ENCODE results near the gene LILRA1.

DNA sequence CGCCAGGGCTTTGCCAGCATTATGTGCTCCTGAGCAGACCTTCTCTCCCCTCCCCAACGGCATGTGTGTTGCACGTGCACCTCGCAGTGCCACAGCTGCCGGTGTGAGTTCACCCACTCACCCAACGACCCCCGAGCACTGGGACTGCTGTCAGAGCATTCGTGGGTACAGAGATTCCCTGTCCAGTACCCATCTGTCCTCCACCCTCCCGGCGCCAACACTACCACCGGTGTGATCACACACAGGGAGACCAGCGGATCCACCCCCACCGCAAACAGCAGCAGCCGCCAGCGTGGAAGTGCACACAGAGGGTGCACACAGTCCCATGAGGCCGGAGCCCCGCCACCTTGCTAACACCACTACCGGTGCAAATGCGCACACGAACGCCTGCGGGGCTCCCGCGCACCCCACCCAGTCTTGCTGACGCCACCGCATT is 15.9 kb downstream of the LILRA1 start:
- no peak for TF ChIP-seq CTCF (IDR thresholded peaks at IDR 0.05; ENCODE audit: insufficient read depth, low read length)
- TF ChIP-seq POLR2AphosphoS5 (IDR thresholded peaks at IDR 0.05; ENCODE audit: low read depth), result no peak
- TF ChIP-seq, protein P1, sequence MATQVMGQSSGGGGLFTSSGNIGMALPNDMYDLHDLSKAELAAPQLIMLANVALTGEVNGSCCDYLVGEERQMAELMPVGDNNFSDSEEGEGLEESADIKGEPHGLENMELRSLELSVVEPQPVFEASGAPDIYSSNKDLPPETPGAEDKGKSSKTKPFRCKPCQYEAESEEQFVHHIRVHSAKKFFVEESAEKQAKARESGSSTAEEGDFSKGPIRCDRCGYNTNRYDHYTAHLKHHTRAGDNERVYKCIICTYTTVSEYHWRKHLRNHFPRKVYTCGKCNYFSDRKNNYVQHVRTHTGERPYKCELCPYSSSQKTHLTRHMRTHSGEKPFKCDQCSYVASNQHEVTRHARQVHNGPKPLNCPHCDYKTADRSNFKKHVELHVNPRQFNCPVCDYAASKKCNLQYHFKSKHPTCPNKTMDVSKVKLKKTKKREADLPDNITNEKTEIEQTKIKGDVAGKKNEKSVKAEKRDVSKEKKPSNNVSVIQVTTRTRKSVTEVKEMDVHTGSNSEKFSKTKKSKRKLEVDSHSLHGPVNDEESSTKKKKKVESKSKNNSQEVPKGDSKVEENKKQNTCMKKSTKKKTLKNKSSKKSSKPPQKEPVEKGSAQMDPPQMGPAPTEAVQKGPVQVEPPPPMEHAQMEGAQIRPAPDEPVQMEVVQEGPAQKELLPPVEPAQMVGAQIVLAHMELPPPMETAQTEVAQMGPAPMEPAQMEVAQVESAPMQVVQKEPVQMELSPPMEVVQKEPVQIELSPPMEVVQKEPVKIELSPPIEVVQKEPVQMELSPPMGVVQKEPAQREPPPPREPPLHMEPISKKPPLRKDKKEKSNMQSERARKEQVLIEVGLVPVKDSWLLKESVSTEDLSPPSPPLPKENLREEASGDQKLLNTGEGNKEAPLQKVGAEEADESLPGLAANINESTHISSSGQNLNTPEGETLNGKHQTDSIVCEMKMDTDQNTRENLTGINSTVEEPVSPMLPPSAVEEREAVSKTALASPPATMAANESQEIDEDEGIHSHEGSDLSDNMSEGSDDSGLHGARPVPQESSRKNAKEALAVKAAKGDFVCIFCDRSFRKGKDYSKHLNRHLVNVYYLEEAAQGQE (IDR thresholded peaks at IDR 0.05; ENCODE audit: insufficient replicate concordance, low read depth), result no peak
- no peak for TF ChIP-seq SPI1 (IDR thresholded peaks at IDR 0.05; ENCODE audit: borderline replicate concordance, low read depth)

Data from HL-60 (cell line).